Esophagus muscularis mucosa (tissue), 4 donors: ENCODE results near the gene ZNF341.

ENCODE experiments used
- CTCF ChIP-seq, 3 experiments: fragments of 200-600 bp in 2 of 3; fragments of 450-650 bp in 1 of 3; sonication (generic) in 2 of 3; IDR thresholded peaks; one replicate each; pipeline ENCODE4 v1.5.1; 2017 to 2019; ENCODE audit warnings: antibody characterized with exemption in 3 of 3, mild to moderate bottlenecking in 2 of 3, moderate library complexity in 1 of 3
- EP300 ChIP-seq: sonication (generic); formaldehyde crosslinking; IDR thresholded peaks from one replicate; pipeline ENCODE4 v1.6.1; 2017; ENCODE audit warnings: antibody characterized with exemption
- POLR2A ChIP-seq: fragments of 450-650 bp; IDR thresholded peaks from one replicate; pipeline ENCODE4 v1.6.1; 2017; ENCODE audit warnings: antibody characterized with exemption, moderate library complexity, mild to moderate bottlenecking, low read depth

- TF ChIP-seq POLR2A (no peak), EP300 (no peak), CTCF (IDR thresholded peaks at IDR 0.05) (no peak)
Measured at GRCh38 chr20:33711446-33711738, 20.4 kb upstream of the ZNF341 start.
